ENCODE results near the gene PLAC8L1.

GRCh38 chr5:146079695-146080373 lies 25.5 kb downstream of the PLAC8L1 start:
- TF ChIP-seq TOPORS (CRISPR knock-in tag; IDR thresholded peaks at IDR 0.05) (no peak), YY1 (IDR thresholded peaks at IDR 0.05; ENCODE audit: insufficient read depth, insufficient replicate concordance, low read depth, low read length) (no peak), SRSF4 (IDR thresholded peaks at IDR 0.05; ENCODE audit: low read depth, low read length, poor library complexity, severe bottlenecking) (no peak), ZNF234 (CRISPR knock-in tag; conservative IDR thresholded peaks at IDR 0.05) (no peak), CBX1 (IDR thresholded peaks at IDR 0.05; ENCODE audit: low read depth) (no peak), ZNF503 (CRISPR knock-in tag; IDR thresholded peaks at IDR 0.05) (no peak)
